Body of pancreas (tissue), 4 donors: ENCODE results near the gene NEK3.

Source experiments
- CTCF ChIP-seq, 7 experiments: fragments of 450-650 bp in 4 of 7; fragments of 200-600 bp in 3 of 7; sonication (generic) in 3 of 7; IDR thresholded peaks; one replicate each; pipeline ENCODE4 v1.5.1; 2016 to 2019; ENCODE audit warnings: antibody characterized with exemption in 7 of 7
- POLR2A ChIP-seq, 3 donors: fragments of 450-650 bp; IDR thresholded peaks; one replicate each; pipeline ENCODE4 v1.6.1; 2016; ENCODE audit warnings: antibody characterized with exemption in 3 of 3, mild to moderate bottlenecking in 2 of 3

- no peak for TF ChIP-seq CTCF (IDR thresholded peaks at IDR 0.05)
- TF ChIP-seq POLR2A (IDR thresholded peaks at IDR 0.05), result no peak
Observed at GRCh38 chr13:52127378-52127777, 32.0 kb downstream of the NEK3 start.
